ENCODE data around the gene DGKG. TPM values are rescaled to one million over a fixed set of nuclear protein-coding genes. Genes with fewer than 3 reads are reported as not detected.

DGKG gene
- polyA plus RNA-seq, 1 donor (not counting 4 experiments of a cell fraction or from before 2014, with no cell fraction given), result 0.22 TPM

DNA sequence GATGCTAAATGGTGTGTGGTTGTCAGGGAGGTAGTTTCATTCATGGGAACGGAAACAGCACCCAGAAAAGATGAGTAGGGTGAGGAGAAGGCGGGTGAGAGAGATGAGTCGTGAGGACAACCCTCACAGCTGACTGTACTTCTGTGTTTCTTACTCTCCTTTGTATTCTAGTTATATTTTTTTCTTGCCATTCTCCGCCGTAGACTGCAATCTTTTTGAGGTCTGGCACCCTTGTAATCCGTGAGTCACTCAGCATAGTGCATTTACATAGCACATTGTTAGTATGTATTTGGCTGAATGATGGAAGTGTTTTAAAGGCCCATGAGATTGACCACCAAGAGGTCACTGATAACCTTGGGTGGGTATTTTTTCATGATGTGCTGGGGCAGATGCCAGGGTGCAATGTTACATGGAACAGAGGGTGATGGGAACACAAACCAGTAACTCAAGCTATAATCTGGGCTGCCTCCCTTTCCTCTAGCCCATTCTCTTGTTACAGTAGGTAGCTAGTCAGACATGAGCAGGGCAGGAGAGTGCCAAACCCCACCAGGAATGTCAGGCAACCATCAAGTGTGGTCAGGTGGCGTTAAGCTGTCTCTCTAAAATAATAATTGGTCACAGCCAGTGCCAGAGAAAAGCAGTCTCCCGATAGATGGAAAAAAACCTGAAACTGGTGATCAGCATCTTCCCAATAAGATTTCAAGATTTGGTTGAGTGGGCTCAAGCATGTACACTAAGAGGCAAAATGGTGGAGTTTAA, 18.8 kb upstream of the DGKG start:
- TF ChIP-seq, protein P1, sequence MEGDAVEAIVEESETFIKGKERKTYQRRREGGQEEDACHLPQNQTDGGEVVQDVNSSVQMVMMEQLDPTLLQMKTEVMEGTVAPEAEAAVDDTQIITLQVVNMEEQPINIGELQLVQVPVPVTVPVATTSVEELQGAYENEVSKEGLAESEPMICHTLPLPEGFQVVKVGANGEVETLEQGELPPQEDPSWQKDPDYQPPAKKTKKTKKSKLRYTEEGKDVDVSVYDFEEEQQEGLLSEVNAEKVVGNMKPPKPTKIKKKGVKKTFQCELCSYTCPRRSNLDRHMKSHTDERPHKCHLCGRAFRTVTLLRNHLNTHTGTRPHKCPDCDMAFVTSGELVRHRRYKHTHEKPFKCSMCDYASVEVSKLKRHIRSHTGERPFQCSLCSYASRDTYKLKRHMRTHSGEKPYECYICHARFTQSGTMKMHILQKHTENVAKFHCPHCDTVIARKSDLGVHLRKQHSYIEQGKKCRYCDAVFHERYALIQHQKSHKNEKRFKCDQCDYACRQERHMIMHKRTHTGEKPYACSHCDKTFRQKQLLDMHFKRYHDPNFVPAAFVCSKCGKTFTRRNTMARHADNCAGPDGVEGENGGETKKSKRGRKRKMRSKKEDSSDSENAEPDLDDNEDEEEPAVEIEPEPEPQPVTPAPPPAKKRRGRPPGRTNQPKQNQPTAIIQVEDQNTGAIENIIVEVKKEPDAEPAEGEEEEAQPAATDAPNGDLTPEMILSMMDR (optimal IDR thresholded peaks at IDR 0.05 in 1 of 3, IDR thresholded peaks at IDR 0.05 in 1 of 3, conservative IDR thresholded peaks at IDR 0.05 in 1 of 3; ENCODE audit: extremely low read depth in 1 of 3, insufficient read depth in 2 of 3, low read length in 3 of 3), result no peak
- no peak for TF ChIP-seq EZH2 (IDR thresholded peaks at IDR 0.05; ENCODE audit: low read length)
- dilution Hi-C loops (cut with MboI; ENCODE audit: extremely low pct_ligation_motif_present, low sequenced_read_pairs), result no loop called here
- H4K20me1 ChIP-seq (ENCODE audit: control insufficient read depth, extremely low read depth, insufficient read depth, low read length), result no peaks in the 10 kb centered on the region
- DNase-seq (ENCODE audit: low read depth, low spot score), result no peak
- no peaks in the 10 kb centered on the region for H3K4me1 ChIP-seq (ENCODE audit: control insufficient read depth, extremely low read depth, insufficient read depth, low read length)
- H3K4me2 ChIP-seq (ENCODE audit: control insufficient read depth, extremely low read depth, insufficient read depth, low read depth, low read length), result no peak overlapping the region
- H3K4me3 ChIP-seq (ENCODE audit: control insufficient read depth in 2 of 3, extremely low read depth in 1 of 3, insufficient read depth in 2 of 3, low read depth in 1 of 3, low read length in 3 of 3), result no peak overlapping the region
- no peaks in the 10 kb centered on the region for H3K9me3 ChIP-seq (ENCODE audit: control insufficient read depth, low read depth, low read length)
- FAIRE-seq, result no peak
- H3K9ac ChIP-seq (ENCODE audit: control insufficient read depth, extremely low read depth, insufficient read depth, low read length), result no peak overlapping the region
- no peak overlapping the region for H3K27ac ChIP-seq (ENCODE audit: control insufficient read depth, insufficient read depth, low read length)
- H3K27me3 ChIP-seq (ENCODE audit: control insufficient read depth, extremely low read depth, insufficient read depth, low read length), result peaks cover 2% of the 10 kb centered on the region
- no peak overlapping the region for H2AFZ ChIP-seq (ENCODE audit: control insufficient read depth, low read length)
- no peaks in the 10 kb centered on the region for H3K9me1 ChIP-seq (ENCODE audit: control insufficient read depth, extremely low read depth, insufficient read depth, low read length)
- H3K79me2 ChIP-seq (ENCODE audit: control insufficient read depth, insufficient read depth, low read length), result no peaks in the 10 kb centered on the region
- no peaks in the 10 kb centered on the region for H3K36me3 ChIP-seq (ENCODE audit: control insufficient read depth in 2 of 2, extremely low read depth in 1 of 2, insufficient read depth in 2 of 2, low read length in 2 of 2)

DNA sequence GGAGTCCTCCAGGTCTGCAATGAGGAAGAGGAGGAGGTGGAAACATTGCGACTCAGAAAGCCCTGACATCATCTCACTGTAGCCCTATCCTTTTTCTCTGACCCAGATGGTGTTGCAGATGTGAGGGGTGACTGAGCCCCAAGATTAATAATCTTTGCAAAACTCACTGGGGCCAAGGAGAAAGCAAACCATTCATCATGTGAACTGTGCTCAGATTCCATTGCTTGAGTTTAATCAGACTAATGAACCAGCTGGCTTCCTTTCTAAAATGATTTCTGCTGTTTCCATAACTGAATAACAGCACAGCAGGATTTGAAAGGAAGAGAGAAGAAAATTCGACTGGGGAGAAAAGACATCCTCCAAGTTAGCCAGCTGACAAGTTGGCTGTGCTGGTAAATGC, 13.4 kb upstream of the DGKG start:
- Histone ChIP-seq H2AFZ (ENCODE audit: control insufficient read depth, low read length) (no peak overlapping the region), H3K9ac (ENCODE audit: control insufficient read depth, extremely low read depth, insufficient read depth, low read length) (no peak overlapping the region), H3K9me3 (ENCODE audit: control insufficient read depth, low read depth, low read length) (no peaks in the 10 kb centered on the region), H3K4me2 (ENCODE audit: control insufficient read depth, extremely low read depth, insufficient read depth, low read depth, low read length) (no peak overlapping the region), H3K27me3 (ENCODE audit: control insufficient read depth, extremely low read depth, insufficient read depth, low read length) (peaks cover 6% of the 10 kb centered on the region), H3K9me1 (ENCODE audit: control insufficient read depth, extremely low read depth, insufficient read depth, low read length) (no peaks in the 10 kb centered on the region), H3K36me3 (ENCODE audit: control insufficient read depth in 2 of 2, extremely low read depth in 1 of 2, insufficient read depth in 2 of 2, low read length in 2 of 2) (no peaks in the 10 kb centered on the region), H3K4me3 (ENCODE audit: control insufficient read depth in 2 of 3, extremely low read depth in 1 of 3, insufficient read depth in 2 of 3, low read depth in 1 of 3, low read length in 3 of 3) (no peak overlapping the region), H3K4me1 (ENCODE audit: control insufficient read depth, extremely low read depth, insufficient read depth, low read length) (no peaks in the 10 kb centered on the region), H4K20me1 (ENCODE audit: control insufficient read depth, extremely low read depth, insufficient read depth, low read length) (no peaks in the 10 kb centered on the region), H3K79me2 (ENCODE audit: control insufficient read depth, insufficient read depth, low read length) (no peaks in the 10 kb centered on the region), H3K27ac (ENCODE audit: control insufficient read depth, insufficient read depth, low read length) (no peak overlapping the region)
- DNase-seq (ENCODE audit: low read depth, low spot score), result no peak
- FAIRE-seq, result no peak
- TF ChIP-seq, protein P1 (optimal IDR thresholded peaks at IDR 0.05 in 1 of 3, IDR thresholded peaks at IDR 0.05 in 1 of 3, conservative IDR thresholded peaks at IDR 0.05 in 1 of 3; ENCODE audit: extremely low read depth in 1 of 3, insufficient read depth in 2 of 3, low read length in 3 of 3), result no peak
- TF ChIP-seq EZH2 (IDR thresholded peaks at IDR 0.05; ENCODE audit: low read length), result no peak
- dilution Hi-C loops (cut with MboI; ENCODE audit: extremely low pct_ligation_motif_present, low sequenced_read_pairs), result no loop called here

All from keratinocyte (primary cell).